Smooth muscle cell (in vitro differentiated cells): ENCODE measurements around the gene CLNK. TPM values are rescaled to one million over a fixed set of nuclear protein-coding genes. Genes with fewer than 3 reads are reported as not detected.

Experiments used
- DNase-seq: peaks from one replicate; lab custom pipeline; 2025; ENCODE audit not compliant: unreplicated experiment; lab: John Stamatoyannopoulos, UW
- H2AFZ ChIP-seq: fragments of 200-600 bp; sonication (generic); 2 replicates; pipeline ENCODE4 v1.6.0; 2016; ENCODE audit warnings: antibody characterized with exemption, low read depth, mild to moderate bottlenecking
- H3F3A ChIP-seq: fragments of 200-600 bp; sonication (generic); 2 replicates; pipeline ENCODE4 v1.6.0; 2017; ENCODE audit warnings: antibody characterized with exemption, low read depth
- H3K27ac ChIP-seq: fragments of 200-600 bp; sonication (generic); 2 replicates; pipeline ENCODE4 v1.5.1; 2016; ENCODE audit warnings: low read depth, mild to moderate bottlenecking
- H3K27me3 ChIP-seq: fragments of 200-600 bp; sonication (generic); 2 replicates; pipeline ENCODE4 v1.6.1; 2016; ENCODE audit warnings: low read depth, mild to moderate bottlenecking
- H3K36me3 ChIP-seq: fragments of 200-600 bp; sonication (generic); 2 replicates; pipeline ENCODE4 v1.5.1; 2016; ENCODE audit warnings: low read depth
- H3K4me1 ChIP-seq: fragments of 200-600 bp; sonication (generic); 2 replicates; pipeline ENCODE4 v1.5.1; 2016; ENCODE audit warnings: low read depth
- H3K4me2 ChIP-seq: fragments of 200-600 bp; sonication (generic); 2 replicates; pipeline ENCODE4 v1.6.0; 2016; ENCODE audit warnings: mild to moderate bottlenecking
- H3K4me3 ChIP-seq: fragments of 200-600 bp; sonication (generic); 2 replicates; pipeline ENCODE4 v1.5.1; 2016; ENCODE audit warnings: mild to moderate bottlenecking
- H3K79me2 ChIP-seq: fragments of 200-600 bp; sonication (generic); 2 replicates; pipeline ENCODE4 v1.6.0; 2016; ENCODE audit warnings: low read depth, mild to moderate bottlenecking
- H3K9ac ChIP-seq: fragments of 200-600 bp; sonication (generic); 2 replicates; pipeline ENCODE4 v1.6.0; 2016; ENCODE audit warnings: low read depth
- H3K9me3 ChIP-seq: fragments of 200-600 bp; sonication (generic); replicated peaks from 2 replicates; pipeline ENCODE4 v1.5.1; 2016; ENCODE audit warnings: low read depth
- H4K20me1 ChIP-seq: fragments of 200-600 bp; sonication (generic); 2 replicates; pipeline ENCODE4 v1.6.0; 2016; ENCODE audit warnings: low read depth
- CTCF ChIP-seq: fragments of 200-600 bp; sonication (generic); IDR thresholded peaks from 2 replicates; pipeline ENCODE4 v1.5.1; 2017; ENCODE audit warnings: borderline replicate concordance, mild to moderate bottlenecking, antibody characterized with exemption; ENCODE audit not compliant: insufficient read depth, poor library complexity, severe bottlenecking
- WGBS: methylation state at CpG from one replicate; pipeline ENCODE4 v1.1.7; 2016; ENCODE audit warnings: low lambda C conversion rate; 5-methylcytosine and 5-hydroxymethylcytosine counted together
- polyA plus RNA-seq: library from polyadenylated mRNA; unstranded; fragments of >200 nt; fragmentation: Nextera tagmentation; extraction: Ambion mirVana; gene quantifications from 2 replicates; pipeline ENCODE4 v1.2.1, GENCODE V29; 2016
- total RNA-seq: library from RNA; depleted of rRNA; stranded (reverse); fragments of >200 nt; gene quantifications from 2 replicates; pipeline ENCODE4 v1.2.3, GENCODE V29; 2014

The CLNK gene
- total and polyA plus RNA-seq, 2 experiments from 2014 or later = not detected

GRCh38 chr4:10730019-10730418 is 45.5 kb upstream of the CLNK start:
- Histone ChIP-seq H3K4me1 (no peaks in the 10 kb centered on the region), H4K20me1 (no peaks in the 10 kb centered on the region), H3K79me2 (no peaks in the 10 kb centered on the region), H3K9me3 (no peaks in the 10 kb centered on the region), H3K9ac (no peak overlapping the region), H3K36me3 (no peaks in the 10 kb centered on the region), H3K27me3 (no peaks in the 10 kb centered on the region), H3K4me3 (no peak overlapping the region), H2AFZ (no peak overlapping the region), H3K4me2 (no peak overlapping the region), H3K27ac (no peak overlapping the region), H3F3A (no peaks in the 10 kb centered on the region)
- 89% methylated on average over 4 of the region's 4 CpGs for whole genome bisulfite sequencing
- no peak for DNase-seq
- no peak for TF ChIP-seq CTCF

- Histone ChIP-seq H3K36me3 (no peaks in the 10 kb centered on the region), H3K27me3 (no peaks in the 10 kb centered on the region), H3F3A (no peaks in the 10 kb centered on the region), H3K4me3 (no peak overlapping the region), H3K4me2 (no peak overlapping the region), H3K27ac (no peak overlapping the region), H4K20me1 (no peaks in the 10 kb centered on the region), H3K4me1 (no peaks in the 10 kb centered on the region), H3K9ac (no peak overlapping the region), H3K9me3 (no peaks in the 10 kb centered on the region), H3K79me2 (no peaks in the 10 kb centered on the region), H2AFZ (no peak overlapping the region)
- no peak for TF ChIP-seq CTCF
- WGBS = 86% methylated on average over 2 of the region's 2 CpGs
- DNase-seq = no peak
Measured at GRCh38 chr4:10729366-10729765, 44.8 kb upstream of the CLNK start.

DNA sequence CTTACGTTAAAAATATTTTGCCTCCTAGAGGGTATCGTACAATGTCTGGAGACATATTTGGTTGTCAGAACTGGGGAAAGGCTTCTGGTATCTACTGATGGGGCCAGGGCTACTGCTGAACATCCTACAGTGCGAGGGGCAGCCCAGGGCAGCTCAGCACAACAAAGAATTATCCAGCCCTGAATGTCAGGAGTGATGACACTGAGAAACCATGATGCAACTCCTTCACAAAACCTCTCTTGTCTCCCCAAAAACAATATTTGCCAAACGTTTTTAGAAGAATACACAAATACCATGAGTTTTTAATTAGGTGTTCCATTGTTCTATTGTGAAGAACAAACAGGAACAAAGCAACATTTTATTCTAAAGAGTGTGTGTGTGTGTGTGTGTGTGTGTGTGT is 43.4 kb upstream of the CLNK start:
- no peak overlapping the region for H2AFZ ChIP-seq
- no peak overlapping the region for H3K4me3 ChIP-seq
- no peaks in the 10 kb centered on the region for H3K4me1 ChIP-seq
- no peak overlapping the region for H3K9ac ChIP-seq
- DNase-seq = no peak
- no peaks in the 10 kb centered on the region for H3K27me3 ChIP-seq
- no peaks in the 10 kb centered on the region for H3K79me2 ChIP-seq
- H3F3A ChIP-seq = no peaks in the 10 kb centered on the region
- WGBS = 73% methylated on average over 4 of the region's 4 CpGs
- H3K4me2 ChIP-seq = no peak overlapping the region
- no peaks in the 10 kb centered on the region for H3K36me3 ChIP-seq
- TF ChIP-seq CTCF = no peak
- H3K9me3 ChIP-seq = no peaks in the 10 kb centered on the region
- H4K20me1 ChIP-seq = no peaks in the 10 kb centered on the region
- H3K27ac ChIP-seq = no peak overlapping the region

- no peak for TF ChIP-seq CTCF
- H3K4me2 ChIP-seq = no peak overlapping the region
- WGBS = 81% methylated on average over 6 of the region's 6 CpGs
Measured at GRCh38 chr4:10727140-10727880, 42.7 kb upstream of the CLNK start.

More at GRCh38 chr4:10727140-10727880, 42.7 kb upstream of the CLNK start:
- Histone ChIP-seq H3K79me2 (no peaks in the 10 kb centered on the region), H3K27ac (no peak overlapping the region), H3K9me3 (no peaks in the 10 kb centered on the region), H3K4me1 (no peaks in the 10 kb centered on the region), H2AFZ (no peak overlapping the region), H4K20me1 (no peaks in the 10 kb centered on the region), H3K4me3 (no peak overlapping the region), H3K27me3 (no peaks in the 10 kb centered on the region), H3F3A (no peaks in the 10 kb centered on the region), H3K36me3 (no peaks in the 10 kb centered on the region), H3K9ac (no peak overlapping the region)
- DNase-seq = no peak
